CD4-positive, alpha-beta T cell (primary cell): ENCODE results near the gene GET3. TPM values are rescaled to one million over a fixed set of nuclear protein-coding genes. Genes with fewer than 3 reads are reported as not detected.
A peak's percentile ranks its signal among the peaks of the same experiment; 100 is the strongest.

Source experiments
- ATAC-seq: fragments of 200-7000 bp; cut with Tn5 transposase; one replicate; pipeline ENCODE4 v1.10.0; 2022; ENCODE audit warnings: mild to moderate bottlenecking; ENCODE audit not compliant: poor library complexity
- CTCF ChIA-PET: fragments of 350-600 bp; sonication (Branson Sonifier 250); formaldehyde crosslinking; loops from one replicate; lab custom pipeline; 2021; ENCODE audit warnings: antibody characterized with exemption, inconsistent platforms; lab: Charles Lee
- POLR2A ChIA-PET: fragments of 350-600 bp; sonication (Branson Sonifier 250); formaldehyde crosslinking; loops from one replicate; lab custom pipeline; 2021; ENCODE audit warnings: antibody characterized with exemption, inconsistent platforms; lab: Charles Lee
- DNase-seq, 14 experiments: peaks; one replicate each; pipeline ENCODE4 v3.0.0-alpha.2; 2013 to 2020; ENCODE audit warnings: mixed read lengths in 2 of 14
- H3K27ac ChIP-seq, 2 donors: one replicate each; pipeline versions ENCODE4 v1.5.1 to v1.7.0; 2013; ENCODE audit warnings: low read length in 2 of 2, low read depth in 1 of 2, mild to moderate bottlenecking in 1 of 2
- H3K27me3 ChIP-seq, 2 experiments: 1 replicate in 1 of 2; 2 replicates in 1 of 2; pipeline versions ENCODE4 v1.6.1 to v1.7.0; 2013; ENCODE audit warnings: low read length in 2 of 2, control low read depth in 1 of 2, mild to moderate bottlenecking in 1 of 2, moderate library complexity in 1 of 2; ENCODE audit not compliant: insufficient read depth in 2 of 2, control insufficient read depth in 1 of 2
- H3K36me3 ChIP-seq: one replicate; pipeline ENCODE4 v1.6.1; 2013; ENCODE audit warnings: low read length, control low read depth; ENCODE audit not compliant: insufficient read depth
- H3K4me1 ChIP-seq: one replicate; pipeline ENCODE4 v1.6.1; 2013; ENCODE audit warnings: low read length, control low read depth; ENCODE audit not compliant: insufficient read depth
- H3K4me3 ChIP-seq: one replicate; pipeline ENCODE4 v1.5.1; 2013; ENCODE audit warnings: mild to moderate bottlenecking, low read length, moderate library complexity
- H3K9me3 ChIP-seq, 2 experiments: 1 replicate in 1 of 2; 2 replicates in 1 of 2; pipeline versions ENCODE4 v1.6.1 to v1.7.0; 2013; ENCODE audit warnings: low read length in 2 of 2, mild to moderate bottlenecking in 2 of 2, control low read depth in 1 of 2, moderate library complexity in 1 of 2; ENCODE audit not compliant: control insufficient read depth in 1 of 2, insufficient read depth in 1 of 2
- H3K27ac Mint-ChIP-seq: one replicate; pipeline ENCODE4 v1.8.0; 2020; ENCODE audit warnings: mixed read lengths
- H3K27me3 Mint-ChIP-seq: one replicate; pipeline ENCODE4 v1.8.0; 2021; ENCODE audit warnings: mixed read lengths
- H3K36me3 Mint-ChIP-seq: one replicate; pipeline ENCODE4 v1.8.0; 2021; ENCODE audit warnings: low read depth, mixed read lengths
- H3K4me1 Mint-ChIP-seq: one replicate; pipeline ENCODE4 v1.8.0; 2021; ENCODE audit warnings: low read depth, mixed read lengths
- H3K4me3 Mint-ChIP-seq: one replicate; pipeline ENCODE4 v1.8.0; 2020; ENCODE audit warnings: mild to moderate bottlenecking, mixed read lengths
- H3K9me3 Mint-ChIP-seq: one replicate; pipeline ENCODE4 v1.8.0; 2020; ENCODE audit warnings: mixed read lengths
- CTCF ChIP-seq: fragments of 200-600 bp; IDR thresholded peaks from one replicate; pipeline ENCODE4 v1.8.0; 2022; ENCODE audit warnings: antibody characterized with exemption, mild to moderate bottlenecking
- intact Hi-C, 2 experiments: fragments of 100-400 bp; cut with DNase I in 1 of 2; cut with micrococcal nuclease in 1 of 2; formaldehyde crosslinking; loops; one replicate each; pipeline versions ENCODE4 v1.15.1 to v1.9.0; 2023 to 2025; cut with DNase I, micrococcal nuclease
- total RNA-seq, 174 experiments: library from RNA in 2 of 174; stranded (reverse) in 2 of 174; gene quantifications; one replicate each; pipeline ENCODE4 v1.2.3 and lab custom pipeline; 2021 to 2026

The GET3 gene
- total RNA-seq, 2 experiments from 2014 or later = 13.9 to 14.5 TPM

GRCh38 chr19:12727745-12728433 is 9.4 kb upstream of the GET3 start:
- DNase-seq (no peak), ATAC-seq (no peak)
- intact Hi-C loops = no loop called here
- ChIA-PET POLR2A (no interaction called here), CTCF (interaction anchor here (0.7 kb wide), 1 partner anchor 862 kb away, joined by 3 read pairs; no protein-coding TSS in a partner anchor)
- no peak overlapping the region for H3K4me3 ChIP-seq
- no peaks in the 10 kb centered on the region for H3K9me3 Mint-ChIP-seq
- no peak overlapping the region for H3K27ac Mint-ChIP-seq
- TF ChIP-seq CTCF = no peak
- peaks cover 34% of the 10 kb centered on the region for H3K4me1 ChIP-seq
- H3K4me1 Mint-ChIP-seq = peaks cover 36% of the 10 kb centered on the region
- H3K27ac ChIP-seq = no peak overlapping the region
- H3K27me3 Mint-ChIP-seq = no peaks in the 10 kb centered on the region
- no peaks in the 10 kb centered on the region for H3K27me3 ChIP-seq
- H3K4me3 Mint-ChIP-seq = no peak overlapping the region
- peaks cover 41% of the 10 kb centered on the region for H3K36me3 ChIP-seq
- H3K9me3 ChIP-seq = no peaks in the 10 kb centered on the region
- peaks cover 43% of the 10 kb centered on the region for H3K36me3 Mint-ChIP-seq

GRCh38 chr19:12730064-12730463 is 7.2 kb upstream of the GET3 start:
- DNase-seq (no peak), ATAC-seq (no peak)
- Histone ChIP-seq H3K4me3 (no peak overlapping the region), H3K4me1 (peaks cover 34% of the 10 kb centered on the region), H3K27ac (no peak overlapping the region), H3K9me3 (no peaks in the 10 kb centered on the region), H3K27me3 (no peaks in the 10 kb centered on the region), H3K36me3 (peaks cover 41% of the 10 kb centered on the region)
- Mint-ChIP-seq H3K27me3 (no peaks in the 10 kb centered on the region), H3K4me1 (peaks cover 34% of the 10 kb centered on the region), H3K27ac (no peak overlapping the region), H3K36me3 (peaks cover 49% of the 10 kb centered on the region), H3K4me3 (peak overlapping the region; percentile 72), H3K9me3 (no peaks in the 10 kb centered on the region)
- TF ChIP-seq CTCF = no peak
- intact Hi-C loops = loop anchor here in 1 of 2 experiments (10.0 kb wide), 1 partner anchor 205 kb away; the partner anchor contains the start of genes CALR and FARSA
- ChIA-PET POLR2A (no interaction called here), CTCF (no interaction called here)

GRCh38 chr19:12731337-12731736 is 6.0 kb upstream of the GET3 start:
- Histone ChIP-seq H3K4me3 (no peak overlapping the region), H3K27me3 (no peaks in the 10 kb centered on the region), H3K9me3 (no peaks in the 10 kb centered on the region), H3K27ac (no peak overlapping the region), H3K36me3 (peaks cover 41% of the 10 kb centered on the region), H3K4me1 (peaks cover 44% of the 10 kb centered on the region)
- peaks cover 34% of the 10 kb centered on the region for H3K4me1 Mint-ChIP-seq
- H3K4me3 Mint-ChIP-seq = no peak overlapping the region
- no peak for ATAC-seq
- TF ChIP-seq CTCF = no peak
- no peaks in the 10 kb centered on the region for H3K9me3 Mint-ChIP-seq
- intact Hi-C loops = loop anchor here in 1 of 2 experiments (10.0 kb wide), 1 partner anchor 203 kb away; the partner anchor contains the start of genes CALR and FARSA
- ChIA-PET POLR2A (interaction anchor here (4.4 kb wide), 1 partner anchor 8 kb away, joined by 79 read pairs; the partner anchor contains the start of gene TNPO2), CTCF (no interaction called here)
- H3K27ac Mint-ChIP-seq = no peak overlapping the region
- no peaks in the 10 kb centered on the region for H3K27me3 Mint-ChIP-seq
- no peak for DNase-seq
- H3K36me3 Mint-ChIP-seq = peaks cover 48% of the 10 kb centered on the region
